Skin epidermis (tissue), 12 donors: ENCODE results near the gene SCAND1.
"Not testable (repeated sequence)": the region's sequence is repeated elsewhere in the genome, so short reads cannot be mapped to it uniquely, and the experiment has no call there.

Experiments used
- H3K27ac ChIP-seq, 21 experiments: fragments of 200-600 bp; sonication (generic) in 11 of 21; one replicate each; pipeline ENCODE4 v1.5.0; 2020; ENCODE audit warnings: mild to moderate bottlenecking in 3 of 21, inconsistent platforms in 2 of 21, moderate library complexity in 2 of 21
- H3K4me3 ChIP-seq, 7 experiments: fragments of 200-600 bp; sonication (generic) in 2 of 7; one replicate each; pipeline ENCODE4 v1.5.0; 2020; ENCODE audit warnings: inconsistent platforms in 2 of 7, mild to moderate bottlenecking in 2 of 7, moderate library complexity in 1 of 7

The SCAND1 gene

GRCh38 chr20:35967979-35968640 is 13.8 kb upstream of the SCAND1 start, which contains the start of gene CNBD2:
Gene CNBD2 (plus strand): TSS chr20:35968590. CDS start chr20:35968763, 173 bp downstream.
- no peak within 1 kb of the TSS for H3K27ac ChIP-seq

GRCh38 chr20:35963878-35964277 is 9.6 kb upstream of the SCAND1 start:
- Histone ChIP-seq H3K27ac (no peak overlapping the region), H3K4me3 (no peak overlapping the region)

More at GRCh38 chr20:35967979-35968640, 13.8 kb upstream of the SCAND1 start, which contains the start of gene CNBD2:
- H3K4me3 ChIP-seq: no peak within 1 kb of the TSS

GRCh38 chr20:35959291-35959690 is 5.0 kb upstream of the SCAND1 start:
- not testable (repeated sequence) for H3K27ac ChIP-seq, H3K4me3 ChIP-seq

- Histone ChIP-seq H3K4me3 (no peak overlapping the region), H3K27ac (no peak overlapping the region)
Observed at GRCh38 chr20:35956616-35957015, 2.3 kb upstream of the SCAND1 start.

GRCh38 chr20:35954907-35955251 is 577 bp upstream of the SCAND1 start:
- Histone ChIP-seq H3K4me3 (peak overlapping the region; percentile 69 to 95 (median 90)), H3K27ac (peak overlapping the region; percentile 55 to 100 (median 98))

- H3K4me3 ChIP-seq: peak overlapping the region; percentile 69 to 95 (median 90)
- peak overlapping the region; percentile 93 to 100 (median 98) for H3K27ac ChIP-seq
Observed at GRCh38 chr20:35953387-35954199, 709 bp downstream of the SCAND1 start.

GRCh38 chr20:35952480-35953386 is 1.6 kb downstream of the SCAND1 start:
- H3K27ac ChIP-seq: peak overlapping the region in 19 of 21 experiments; percentile 93 to 100 (median 98)
- H3K4me3 ChIP-seq: peak overlapping the region; percentile 69 to 95 (median 90)

- not testable (repeated sequence) for H3K4me3 ChIP-seq
- peak overlapping the region in 2 of 21 experiments; percentile 99 to 100 for H3K27ac ChIP-seq
Observed at GRCh38 chr20:35952080-35952479, 2.2 kb downstream of the SCAND1 start.

- Histone ChIP-seq H3K27ac (no peak overlapping the region), H3K4me3 (no peak overlapping the region)
Observed at GRCh38 chr20:35950093-35950492, 4.2 kb downstream of the SCAND1 start.

GRCh38 chr20:35947907-35948306 is 6.4 kb downstream of the SCAND1 start:
- no peak overlapping the region for H3K4me3 ChIP-seq
- no peak overlapping the region for H3K27ac ChIP-seq

GRCh38 chr20:35947489-35947888 is 6.8 kb downstream of the SCAND1 start:
- Histone ChIP-seq H3K4me3 (no peak overlapping the region), H3K27ac (no peak overlapping the region)

- Histone ChIP-seq H3K4me3 (no peak overlapping the region), H3K27ac (no peak overlapping the region)
Observed at GRCh38 chr20:35942243-35942642, 12.1 kb downstream of the SCAND1 start.

- no peak overlapping the region for H3K4me3 ChIP-seq
- no peak overlapping the region for H3K27ac ChIP-seq
Observed at GRCh38 chr20:35941620-35942019, 12.7 kb downstream of the SCAND1 start.

GRCh38 chr20:35939264-35939663 is 15.0 kb downstream of the SCAND1 start:
- H3K27ac ChIP-seq: no peak overlapping the region
- H3K4me3 ChIP-seq: no peak overlapping the region

GRCh38 chr20:35934050-35934449 is 20.3 kb downstream of the SCAND1 start:
- H3K4me3 ChIP-seq: no peak overlapping the region
- no peak overlapping the region for H3K27ac ChIP-seq

- H3K27ac ChIP-seq: no peak overlapping the region
- no peak overlapping the region for H3K4me3 ChIP-seq
Observed at GRCh38 chr20:35929301-35929700, 25.0 kb downstream of the SCAND1 start.

GRCh38 chr20:35920523-35920922 is 33.8 kb downstream of the SCAND1 start:
- Histone ChIP-seq H3K27ac (no peak overlapping the region), H3K4me3 (no peak overlapping the region)

- no peak overlapping the region for H3K4me3 ChIP-seq
- no peak overlapping the region for H3K27ac ChIP-seq
Observed at GRCh38 chr20:35918021-35918420, 36.3 kb downstream of the SCAND1 start.

GRCh38 chr20:35917077-35917476 is 37.2 kb downstream of the SCAND1 start:
- no peak overlapping the region for H3K27ac ChIP-seq
- no peak overlapping the region for H3K4me3 ChIP-seq

- Histone ChIP-seq H3K4me3 (no peak overlapping the region), H3K27ac (no peak overlapping the region)
Observed at GRCh38 chr20:35912881-35913280, 41.4 kb downstream of the SCAND1 start.
